NCI-H2107 treated with DMSO at 0.1 percent for 48 hours (cell line): Measurements from ENCODE around the gene DPPA3.
"Not testable (repeated sequence)": the region's sequence is repeated elsewhere in the genome, so short reads cannot be mapped to it uniquely, and the experiment has no call there.

Source experiments
- DNase-seq: peaks from one replicate; lab custom pipeline; 2025; ENCODE audit not compliant: unreplicated experiment; lab: John Stamatoyannopoulos, UW

The DPPA3 gene

DNA sequence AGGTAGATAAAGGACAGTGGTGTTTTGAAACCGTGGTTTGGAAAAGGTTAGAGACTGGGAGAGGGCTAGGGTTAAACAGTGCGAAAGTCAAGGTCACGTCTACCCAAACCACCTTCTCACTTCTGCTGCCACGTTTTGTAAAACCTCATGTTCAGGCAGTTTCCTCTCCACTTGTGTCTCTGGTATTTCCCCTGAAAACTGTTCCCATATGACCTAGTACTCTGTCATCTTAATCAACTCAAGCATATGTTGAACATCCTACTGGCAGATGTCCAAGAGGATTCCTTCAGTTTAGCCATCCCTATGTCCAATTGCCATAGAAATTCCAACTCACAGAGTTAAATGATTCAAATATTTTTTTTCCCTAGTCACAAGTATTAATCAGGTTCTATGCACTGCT, 18.5 kb downstream of the DPPA3 start:
- no peak for DNase-seq

DNA sequence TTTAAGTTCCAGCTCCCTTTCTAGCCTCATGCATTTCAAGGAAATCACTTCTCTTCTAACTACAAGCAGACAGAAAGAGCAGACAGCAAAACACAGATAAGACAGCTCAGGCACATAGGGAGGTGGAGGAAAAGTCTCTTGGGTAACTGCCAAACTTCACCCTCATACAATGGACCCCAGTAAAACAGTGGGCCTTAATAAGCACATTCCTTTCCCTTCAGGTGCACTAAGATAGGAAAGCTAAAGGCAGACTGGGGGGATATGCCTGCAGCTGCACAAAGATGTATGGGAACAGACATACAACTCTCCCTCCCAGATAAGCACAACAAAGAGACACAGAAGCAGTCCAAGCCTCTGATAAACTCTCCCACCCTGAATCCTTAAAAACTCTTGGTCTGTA, 19.8 kb downstream of the DPPA3 start:
- DNase-seq = not testable (repeated sequence)

GRCh38 chr12:7731486-7731885, 20.3 kb downstream of the DPPA3 start:
- DNase-seq = no peak

GRCh38 chr12:7732993-7733392, 21.8 kb downstream of the DPPA3 start:
- no peak for DNase-seq

GRCh38 chr12:7747246-7747645, 36.0 kb downstream of the DPPA3 start, which contains the start of gene CLEC4C:
TSS of gene CLEC4C (minus strand) at chr12:7747375. CDS start at chr12:7747348, 27 bp downstream.
- DNase-seq = no peak

DNA sequence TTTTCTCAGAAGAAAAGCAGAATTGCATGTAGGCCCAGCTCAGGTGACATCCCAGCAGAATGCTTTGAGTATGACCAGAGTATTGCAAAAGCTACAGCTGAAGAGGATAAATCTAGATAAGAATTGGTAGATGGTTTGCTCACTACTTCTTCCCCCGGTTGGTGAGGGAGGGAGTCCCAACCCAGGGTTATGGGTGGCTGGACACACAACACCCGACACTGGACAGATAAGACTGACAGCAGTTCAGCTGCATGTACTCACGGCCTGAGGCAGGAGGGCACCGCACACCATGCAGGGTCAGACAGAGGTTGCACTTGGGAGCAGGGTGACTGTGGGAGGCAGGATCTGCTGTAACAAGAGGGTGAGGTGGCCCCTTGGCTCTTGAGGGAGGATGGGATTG, 37.6 kb downstream of the DPPA3 start:
- DNase-seq = no peak

- DNase-seq = no peak
Measured at GRCh38 chr12:7749442-7749841, 38.2 kb downstream of the DPPA3 start.

- no peak for DNase-seq
Measured at GRCh38 chr12:7750350-7750749, 39.1 kb downstream of the DPPA3 start.

GRCh38 chr12:7751394-7751793, 40.2 kb downstream of the DPPA3 start:
- DNase-seq = no peak

GRCh38 chr12:7751941-7752922, 41.0 kb downstream of the DPPA3 start:
- not testable (repeated sequence) for DNase-seq

GRCh38 chr12:7755668-7756067, 44.4 kb downstream of the DPPA3 start:
- DNase-seq = not testable (repeated sequence)

GRCh38 chr12:7756993-7757392, 45.8 kb downstream of the DPPA3 start:
- no peak for DNase-seq

DNA sequence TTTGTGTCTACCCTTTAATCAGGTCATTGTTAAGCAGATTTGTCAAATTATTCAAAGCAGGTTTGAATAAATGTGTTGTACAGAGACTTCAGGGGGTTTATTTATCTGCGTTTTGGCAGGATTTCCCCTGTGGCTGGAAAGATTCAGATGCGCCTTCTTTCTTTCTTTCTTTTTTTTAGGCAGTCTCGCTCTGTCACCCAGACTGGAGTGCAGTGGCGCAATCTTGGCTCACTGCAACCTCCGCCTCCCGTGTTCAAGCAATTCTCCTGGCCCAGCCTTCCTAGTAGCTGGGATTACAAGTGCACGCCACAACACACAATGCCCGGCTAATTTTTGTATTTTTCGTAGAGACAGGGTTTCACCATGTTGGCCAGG, 47.5 kb downstream of the DPPA3 start:
- DNase-seq = no peak
